Measurements from ENCODE around the gene HNRNPR. TPM values are rescaled to one million over a fixed set of nuclear protein-coding genes. Genes with fewer than 3 reads are reported as not detected.
"Not testable (repeated sequence)": the region's sequence is repeated elsewhere in the genome, so short reads cannot be mapped to it uniquely, and the experiment has no call there.

The HNRNPR gene
- total RNA-seq, 2 donors from 2014 or later, result 187 to 210 TPM

DNA sequence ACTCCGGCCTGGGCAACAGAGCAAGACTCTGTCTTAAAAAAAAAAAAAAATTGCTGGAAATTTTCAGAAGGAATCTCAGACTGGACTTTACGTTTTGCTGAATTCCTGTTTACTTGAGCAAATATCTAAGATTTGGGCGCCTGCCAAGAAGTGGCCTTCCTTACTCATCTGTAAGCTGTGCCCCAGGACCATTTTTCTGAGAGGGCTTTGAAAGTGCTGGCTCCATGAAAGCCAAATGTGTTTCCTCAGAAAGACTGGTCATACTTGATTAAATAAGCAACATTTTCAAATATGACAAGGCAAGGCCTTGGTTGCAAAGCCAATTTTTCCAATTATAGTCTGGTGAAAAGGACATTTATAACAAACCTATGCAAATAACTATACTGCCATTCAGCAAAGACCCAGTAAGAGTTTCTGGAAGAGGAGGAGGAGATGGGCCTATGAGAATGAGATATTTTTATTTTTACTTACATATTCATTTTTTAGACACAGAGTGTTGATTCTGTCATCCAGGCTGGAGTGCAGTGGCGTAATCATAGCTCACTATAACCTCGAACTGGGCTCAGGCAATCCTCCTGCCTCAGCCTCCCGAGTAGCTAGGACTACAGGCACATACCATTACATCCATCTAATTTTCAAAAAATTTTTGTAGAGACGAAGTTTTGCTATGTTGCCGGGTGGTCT lies 70.5 kb downstream of the HNRNPR start:
- Histone ChIP-seq H3K27me3 (ENCODE audit: control insufficient read depth, insufficient read depth, low read length, poor library complexity, severe bottlenecking) (no peaks in the 10 kb centered on the region), H3K27ac (ENCODE audit: low read depth, low read length) (no peak overlapping the region), H3K4me3 (ENCODE audit: low read length) (no peak overlapping the region), H3K36me3 (ENCODE audit: control insufficient read depth, insufficient read depth, low read length) (peaks cover 6% of the 10 kb centered on the region), H3K4me1 (ENCODE audit: control insufficient read depth, insufficient read depth, low read length) (no peaks in the 10 kb centered on the region), H3K9ac (ENCODE audit: extremely low read depth, low read length, poor library complexity, severe bottlenecking) (no peak overlapping the region), H3K9me3 (ENCODE audit: control insufficient read depth, low read length) (no peaks in the 10 kb centered on the region)
- TF ChIP-seq, protein P1, sequence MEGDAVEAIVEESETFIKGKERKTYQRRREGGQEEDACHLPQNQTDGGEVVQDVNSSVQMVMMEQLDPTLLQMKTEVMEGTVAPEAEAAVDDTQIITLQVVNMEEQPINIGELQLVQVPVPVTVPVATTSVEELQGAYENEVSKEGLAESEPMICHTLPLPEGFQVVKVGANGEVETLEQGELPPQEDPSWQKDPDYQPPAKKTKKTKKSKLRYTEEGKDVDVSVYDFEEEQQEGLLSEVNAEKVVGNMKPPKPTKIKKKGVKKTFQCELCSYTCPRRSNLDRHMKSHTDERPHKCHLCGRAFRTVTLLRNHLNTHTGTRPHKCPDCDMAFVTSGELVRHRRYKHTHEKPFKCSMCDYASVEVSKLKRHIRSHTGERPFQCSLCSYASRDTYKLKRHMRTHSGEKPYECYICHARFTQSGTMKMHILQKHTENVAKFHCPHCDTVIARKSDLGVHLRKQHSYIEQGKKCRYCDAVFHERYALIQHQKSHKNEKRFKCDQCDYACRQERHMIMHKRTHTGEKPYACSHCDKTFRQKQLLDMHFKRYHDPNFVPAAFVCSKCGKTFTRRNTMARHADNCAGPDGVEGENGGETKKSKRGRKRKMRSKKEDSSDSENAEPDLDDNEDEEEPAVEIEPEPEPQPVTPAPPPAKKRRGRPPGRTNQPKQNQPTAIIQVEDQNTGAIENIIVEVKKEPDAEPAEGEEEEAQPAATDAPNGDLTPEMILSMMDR (conservative IDR thresholded peaks at IDR 0.05), result no peak
- H3K27me3 Mint-ChIP-seq (ENCODE audit: insufficient read depth), result no peaks in the 10 kb centered on the region
- H3K36me3 Mint-ChIP-seq (ENCODE audit: low read depth), result peaks cover under 1% of the 10 kb centered on the region
- no peak for DNase-seq
- 93% methylated on average over 7 to 8 of the region's 8 CpGs for WGBS, 2 experiments (ENCODE audit: insufficient coverage in 1 of 2, insufficient read length in 1 of 2)
- no peak overlapping the region for H3K27ac Mint-ChIP-seq
- no peaks in the 10 kb centered on the region for H3K9me3 Mint-ChIP-seq
- no peak overlapping the region for H3K4me3 Mint-ChIP-seq
- no peaks in the 10 kb centered on the region for H3K4me1 Mint-ChIP-seq

DNA sequence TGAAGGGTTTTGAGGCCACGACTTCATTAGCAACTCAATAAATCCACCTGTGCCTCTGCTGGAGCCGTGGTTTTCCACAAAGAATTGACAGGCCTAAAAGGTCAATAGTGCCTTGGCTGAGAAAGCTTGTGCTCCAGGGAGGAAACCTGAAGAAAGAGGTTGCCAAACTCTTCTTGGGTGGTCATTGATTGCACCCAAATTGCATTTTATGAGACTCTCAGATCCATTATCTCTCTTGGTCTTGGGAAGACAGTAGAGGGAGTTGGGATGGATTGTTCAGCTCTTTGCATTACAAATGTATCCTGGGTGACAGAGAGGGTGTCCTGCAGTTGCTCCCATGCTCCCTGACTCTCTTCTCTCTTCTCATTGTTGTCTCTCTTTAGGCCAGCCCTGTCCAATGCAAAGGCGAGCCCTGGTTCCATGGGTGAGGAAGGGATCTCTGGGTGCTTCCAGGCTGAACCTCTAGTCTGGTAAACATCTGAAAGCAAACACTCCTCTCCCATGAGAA lies 80.7 kb downstream of the HNRNPR start:
- H3K36me3 Mint-ChIP-seq (ENCODE audit: low read depth), result no peaks in the 10 kb centered on the region
- TF ChIP-seq, protein P1 (conservative IDR thresholded peaks at IDR 0.05), result no peak
- no peaks in the 10 kb centered on the region for H3K27me3 Mint-ChIP-seq (ENCODE audit: insufficient read depth)
- H3K9ac ChIP-seq (ENCODE audit: extremely low read depth, low read length, poor library complexity, severe bottlenecking), result no peak overlapping the region
- no peak overlapping the region for H3K4me3 Mint-ChIP-seq
- H3K9me3 Mint-ChIP-seq, result no peaks in the 10 kb centered on the region
- peaks cover 12% of the 10 kb centered on the region for H3K4me1 Mint-ChIP-seq
- H3K27ac Mint-ChIP-seq, result peak overlapping the region; percentile 71
- 40 to 59% methylated on average over 1 to 3 of the region's 3 CpGs for WGBS, 2 experiments (ENCODE audit: insufficient coverage in 1 of 2, insufficient read length in 1 of 2)
- DNase-seq, result no peak
- H3K4me3 ChIP-seq (ENCODE audit: low read length), result no peak overlapping the region
- H3K27ac ChIP-seq (ENCODE audit: low read depth, low read length), result no peak overlapping the region
- no peaks in the 10 kb centered on the region for H3K9me3 ChIP-seq (ENCODE audit: control insufficient read depth, low read length)
- no peaks in the 10 kb centered on the region for H3K27me3 ChIP-seq (ENCODE audit: control insufficient read depth, insufficient read depth, low read length, poor library complexity, severe bottlenecking)
- no peaks in the 10 kb centered on the region for H3K4me1 ChIP-seq (ENCODE audit: control insufficient read depth, insufficient read depth, low read length)
- no peaks in the 10 kb centered on the region for H3K36me3 ChIP-seq (ENCODE audit: control insufficient read depth, insufficient read depth, low read length)

DNA sequence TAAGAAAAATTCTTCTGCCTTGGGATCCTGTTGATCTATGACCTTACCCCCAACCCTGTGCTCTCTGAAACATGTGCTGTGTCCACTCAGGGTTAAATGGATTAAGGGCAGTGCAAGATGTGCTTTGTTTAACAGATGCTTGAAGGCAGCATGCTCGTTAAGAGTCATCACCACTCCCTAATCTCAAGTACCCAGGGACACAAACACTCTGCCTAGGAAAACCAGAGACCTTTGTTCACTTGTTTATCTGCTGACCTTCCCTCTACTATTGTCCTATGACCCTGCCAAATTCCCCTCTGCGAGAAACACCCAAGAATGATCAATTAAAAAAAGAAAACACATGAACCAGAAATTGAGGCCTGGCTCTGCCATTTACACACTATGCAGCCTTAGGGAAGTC lies 86.0 kb downstream of the HNRNPR start:
- H3K9ac ChIP-seq (ENCODE audit: extremely low read depth, low read length, poor library complexity, severe bottlenecking); H3K27me3 Mint-ChIP-seq (ENCODE audit: insufficient read depth); H3K27ac ChIP-seq (ENCODE audit: low read depth, low read length); H3K27me3 ChIP-seq (ENCODE audit: control insufficient read depth, insufficient read depth, low read length, poor library complexity, severe bottlenecking); H3K36me3 Mint-ChIP-seq (ENCODE audit: low read depth); DNase-seq; H3K4me1 Mint-ChIP-seq; H3K36me3 ChIP-seq (ENCODE audit: control insufficient read depth, insufficient read depth, low read length); H3K4me3 ChIP-seq (ENCODE audit: low read length); H3K9me3 ChIP-seq (ENCODE audit: control insufficient read depth, low read length); H3K4me3 Mint-ChIP-seq; H3K4me1 ChIP-seq (ENCODE audit: control insufficient read depth, insufficient read depth, low read length): not testable (repeated sequence)
- Mint-ChIP-seq H3K9me3 (peaks cover 17% of the 10 kb centered on the region), H3K27ac (peak overlapping the region; percentile 89)
- WGBS, 2 experiments (ENCODE audit: insufficient coverage in 1 of 2, insufficient read length in 1 of 2), result 60 to 81% methylated on average over 1 of the region's 2 CpGs

DNA sequence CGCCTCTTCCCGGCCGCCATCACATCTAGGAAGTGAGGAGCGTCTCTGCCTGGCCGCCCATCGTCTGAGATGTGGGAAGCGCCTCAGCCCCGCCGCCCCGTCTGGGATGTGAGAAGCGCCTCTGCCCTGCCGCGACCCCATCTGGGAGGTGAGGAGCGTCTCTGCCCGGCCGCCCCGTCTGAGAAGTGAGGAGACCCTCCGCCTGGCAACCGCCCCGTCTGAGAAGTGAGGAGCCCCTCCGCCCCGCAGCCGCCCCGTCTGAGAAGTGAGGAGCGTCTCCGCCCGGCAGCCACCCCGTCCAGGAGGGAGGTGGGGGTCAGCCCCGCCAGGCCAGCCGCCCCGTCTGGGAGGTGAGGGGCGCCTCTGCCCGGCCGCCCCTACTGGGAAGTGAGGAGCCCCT lies 86.7 kb downstream of the HNRNPR start:
- H3K36me3 Mint-ChIP-seq (ENCODE audit: low read depth); H3K4me3 Mint-ChIP-seq; H3K9ac ChIP-seq (ENCODE audit: extremely low read depth, low read length, poor library complexity, severe bottlenecking); H3K9me3 ChIP-seq (ENCODE audit: control insufficient read depth, low read length); H3K4me1 Mint-ChIP-seq; H3K27ac ChIP-seq (ENCODE audit: low read depth, low read length); H3K36me3 ChIP-seq (ENCODE audit: control insufficient read depth, insufficient read depth, low read length); H3K4me1 ChIP-seq (ENCODE audit: control insufficient read depth, insufficient read depth, low read length); H3K27me3 ChIP-seq (ENCODE audit: control insufficient read depth, insufficient read depth, low read length, poor library complexity, severe bottlenecking); DNase-seq; H3K4me3 ChIP-seq (ENCODE audit: low read length); H3K27ac Mint-ChIP-seq; H3K27me3 Mint-ChIP-seq (ENCODE audit: insufficient read depth): not testable (repeated sequence)
- WGBS, 2 experiments (ENCODE audit: insufficient coverage in 1 of 2, insufficient read length in 1 of 2), result 95 to 100% methylated on average over 2 to 34 of the region's 34 CpGs
- peaks cover 17% of the 10 kb centered on the region for H3K9me3 Mint-ChIP-seq

Other genes starting within 250 kb of the HNRNPR start
- gene LUZP1, start 175.4 kb downstream of the HNRNPR start, total RNA-seq, result 10 to 100 TPM; 43.5 to 49.4 TPM
- gene HTR1D, start 126.8 kb downstream of the HNRNPR start, total RNA-seq, result 1 to 10 TPM; 2.9 to 4.1 TPM
- gene ZNF436, start 25.6 kb upstream of the HNRNPR start, total RNA-seq, result 10 to 100 TPM in 1 of 2 donors, 1 to 10 TPM in 1; 8.9 to 10.3 TPM
- 1 to 10 TPM; 4.0 to 4.7 TPM for gene TCEA3, start 80.5 kb upstream of the HNRNPR start, total RNA-seq
- gene ASAP3, start 139.9 kb upstream of the HNRNPR start, total RNA-seq, result 10 to 100 TPM; 78.7 to 91.0 TPM
- gene E2F2, start 186.9 kb upstream of the HNRNPR start, total RNA-seq, result 1 to 10 TPM; 7.3 to 9.8 TPM
- 100 to 1,000 TPM; 281 to 338 TPM for gene ID3, start 215.2 kb upstream of the HNRNPR start, total RNA-seq

All from endodermal cell (in vitro differentiated cells).